Muscle of back (tissue), 11 donors: Measurements from ENCODE around the gene ZNF76. TPM values are rescaled to one million over a fixed set of nuclear protein-coding genes. Genes with fewer than 3 reads are reported as not detected.
A peak's percentile ranks its signal among the peaks of the same experiment; 100 is the strongest.

Experiments used
- DNase-seq, 3 donors: peaks; one replicate each; pipeline versions ENCODE4 v3.0.0 to v3.0.0-alpha.2; 2013
- polyA plus RNA-seq, 10 donors: library from polyadenylated mRNA; unstranded; fragments of 120-200 nt; gene quantifications; one replicate each; pipeline ENCODE4 v1.2.1, GENCODE V29; 2013; ENCODE audit not compliant: insufficient read length in 10 of 10

Gene ZNF76
- polyA plus RNA-seq, 10 donors: 18.2 to 32.1 (median 22.8) TPM

DNA sequence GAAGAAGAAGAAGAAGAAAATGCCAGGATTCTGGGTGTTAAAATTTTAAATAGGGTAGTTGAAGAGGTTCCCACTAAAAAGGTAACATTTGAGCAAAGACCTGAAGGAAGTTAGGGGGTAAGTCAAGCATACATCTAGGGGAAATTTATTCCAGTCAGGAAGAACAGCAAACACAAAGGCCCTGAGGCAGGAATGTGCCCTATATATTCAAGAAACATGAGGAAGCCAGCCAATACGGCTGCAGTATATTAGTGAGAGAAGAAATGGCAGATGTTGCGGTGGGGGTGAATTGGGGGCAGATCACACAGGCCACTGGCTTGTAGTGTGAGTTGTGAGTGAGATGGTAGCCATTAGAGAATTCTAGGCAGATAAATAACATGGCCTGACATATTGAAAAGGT, 6.0 kb downstream of the ZNF76 start:
- no peak for DNase-seq

GRCh38 chr6:35267446-35267845, 7.9 kb downstream of the ZNF76 start:
- DNase-seq: no peak

DNA sequence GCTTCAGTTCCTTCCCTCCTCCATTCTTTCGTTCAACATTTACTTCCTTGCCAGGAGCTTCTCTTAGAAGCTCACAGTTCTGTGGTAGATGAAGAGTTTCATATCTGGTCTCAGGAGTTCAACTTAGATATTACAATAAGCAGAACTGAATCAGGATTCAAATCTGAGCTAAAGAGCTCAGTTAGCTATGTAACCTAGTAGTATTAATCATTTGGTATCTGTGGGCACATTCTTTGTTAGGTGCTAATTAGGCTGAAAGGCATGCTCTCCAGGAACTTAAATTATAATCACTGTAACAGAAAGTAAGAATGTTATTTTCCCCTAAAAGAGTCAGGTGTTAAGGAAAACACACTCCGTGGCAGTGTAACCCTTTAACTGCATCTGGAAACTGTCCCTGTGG, 8.4 kb downstream of the ZNF76 start:
- no peak for DNase-seq

DNA sequence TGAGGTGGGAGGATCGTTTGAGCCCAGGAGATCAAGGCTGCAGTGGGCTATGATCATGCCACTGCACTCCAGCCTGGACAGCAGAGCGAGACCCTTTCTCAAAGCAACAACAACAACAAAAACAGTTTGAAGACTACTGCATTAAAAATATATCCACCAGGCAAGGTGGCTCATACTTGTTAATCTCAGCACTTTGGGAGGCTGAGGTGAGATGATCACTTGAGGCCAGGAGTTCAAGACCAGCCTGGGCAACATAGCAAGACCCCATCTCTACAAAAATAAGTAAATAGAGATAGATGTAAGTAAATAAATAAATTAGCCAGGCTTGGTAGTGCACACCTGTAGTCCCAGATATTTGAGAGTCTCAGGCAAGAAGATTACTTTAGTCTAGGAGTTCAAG, 12.5 kb downstream of the ZNF76 start:
- DNase-seq: no peak

- DNase-seq: no peak
Measured at GRCh38 chr6:35273822-35274559, 14.5 kb downstream of the ZNF76 start.

- no peak for DNase-seq
Measured at GRCh38 chr6:35275744-35276260, 16.3 kb downstream of the ZNF76 start.

- DNase-seq: no peak
Measured at GRCh38 chr6:35278708-35279107, 19.2 kb downstream of the ZNF76 start.

DNA sequence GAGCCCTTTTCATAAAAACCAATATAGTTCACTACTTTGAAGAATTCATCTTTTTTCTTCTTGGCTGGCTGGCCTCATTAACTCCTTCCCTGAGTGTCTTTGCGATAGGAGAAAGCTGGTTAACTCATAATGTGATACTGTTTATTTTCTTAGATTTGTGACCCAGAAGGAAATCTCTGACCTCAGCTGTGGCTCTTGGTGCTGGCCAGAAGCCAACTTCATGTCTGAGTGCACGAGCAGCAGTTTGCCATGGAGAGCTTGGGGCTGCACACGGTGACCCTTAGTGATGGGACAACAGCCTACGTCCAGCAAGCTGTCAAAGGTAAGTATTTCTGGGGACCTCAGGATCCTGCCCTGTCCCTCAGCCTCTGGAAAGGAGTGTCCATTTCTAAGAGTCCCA, 21.4 kb downstream of the ZNF76 start:
- DNase-seq: no peak

GRCh38 chr6:35282472-35282871, 22.9 kb downstream of the ZNF76 start:
- no peak for DNase-seq

DNA sequence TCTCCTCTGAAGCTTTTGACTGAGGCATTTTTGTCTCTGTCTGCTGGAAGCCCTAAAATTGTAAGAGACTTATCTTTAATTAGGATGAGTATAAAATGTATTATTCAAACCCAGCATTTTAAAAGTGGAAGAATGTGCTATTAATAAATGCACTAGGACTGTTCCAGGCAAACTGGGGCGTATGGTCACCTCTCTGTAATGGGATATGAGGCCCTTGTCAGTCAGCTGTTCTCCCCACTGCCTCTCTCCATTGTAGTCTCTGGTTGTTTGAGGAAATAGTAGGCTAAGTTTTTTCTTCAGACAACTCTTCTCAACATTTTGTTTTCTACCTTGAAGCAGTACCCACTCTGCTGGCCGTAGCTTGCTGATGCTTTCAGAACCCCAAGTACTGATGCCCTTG, 23.8 kb downstream of the ZNF76 start:
- no peak for DNase-seq

GRCh38 chr6:35287671-35288396, 28.3 kb downstream of the ZNF76 start:
- no peak for DNase-seq

GRCh38 chr6:35288834-35289233, 29.3 kb downstream of the ZNF76 start:
- no peak for DNase-seq

DNA sequence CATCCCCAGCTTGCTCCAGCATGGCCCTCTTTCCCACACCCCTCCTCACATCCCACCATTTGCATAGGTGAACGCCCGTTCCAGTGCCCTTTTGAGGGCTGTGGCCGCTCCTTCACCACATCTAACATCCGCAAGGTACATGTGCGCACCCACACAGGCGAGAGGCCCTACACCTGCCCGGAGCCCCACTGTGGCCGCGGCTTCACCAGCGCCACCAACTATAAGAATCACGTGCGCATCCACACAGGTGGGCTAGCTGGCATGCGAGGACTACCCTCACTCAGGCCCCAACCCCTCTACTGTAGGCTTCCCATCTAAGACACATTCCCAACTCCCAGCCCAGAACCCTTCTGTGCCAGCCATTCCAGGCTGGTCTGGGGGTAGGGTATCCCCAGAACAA, 32.0 kb downstream of the ZNF76 start:
- DNase-seq: no peak

- DNase-seq: no peak
Measured at GRCh38 chr6:35292494-35292893, 33.0 kb downstream of the ZNF76 start.

DNA sequence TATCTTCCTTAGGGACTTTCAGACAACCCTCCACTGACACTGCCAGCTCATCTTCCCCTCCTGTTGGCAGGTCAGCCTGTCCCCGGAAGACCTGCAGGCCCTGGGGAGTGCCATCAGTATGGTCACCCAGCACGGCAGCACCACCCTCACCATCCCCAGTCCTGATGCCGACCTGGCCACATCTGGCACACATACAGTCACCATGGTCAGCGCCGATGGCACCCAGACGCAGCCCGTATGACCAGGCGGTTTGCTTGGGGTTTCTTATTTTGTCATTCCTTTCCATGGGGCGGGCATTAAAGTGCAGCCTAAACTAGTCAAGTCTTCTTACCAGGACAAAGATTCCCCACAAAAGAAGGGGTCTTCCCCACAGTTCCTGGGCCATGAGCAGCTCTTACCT, 34.1 kb downstream of the ZNF76 start:
- no peak for DNase-seq

DNA sequence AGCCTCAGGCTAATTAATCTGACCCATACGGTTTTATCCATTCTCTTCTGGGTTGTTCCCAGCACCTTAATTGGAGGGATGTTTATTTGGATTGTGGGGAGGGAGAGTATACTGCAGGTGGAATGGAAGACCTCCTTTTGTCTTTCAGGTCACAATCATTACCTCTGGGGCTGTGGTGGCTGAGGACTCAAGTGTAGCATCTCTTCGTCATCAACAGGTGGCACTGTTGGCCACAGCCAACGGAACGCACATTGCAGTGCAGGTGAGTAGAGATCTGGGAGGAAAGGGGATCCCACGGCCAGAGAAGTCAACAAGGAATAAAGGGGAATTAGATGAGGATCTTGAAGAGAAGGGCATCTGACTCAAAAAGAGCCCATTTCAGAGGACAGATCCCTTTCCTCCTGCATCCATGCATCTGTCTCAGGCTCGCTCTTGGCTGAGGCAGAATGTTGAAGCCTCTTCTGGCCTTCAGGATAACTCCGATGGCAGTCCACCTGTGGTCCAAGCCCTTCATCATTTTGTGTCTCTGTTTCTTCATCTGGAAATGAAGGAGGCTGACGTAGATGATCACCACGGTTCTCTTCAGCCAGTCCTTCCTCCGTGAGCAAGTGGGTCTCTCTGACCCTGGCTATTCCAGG, 34.9 kb downstream of the ZNF76 start:
- DNase-seq: peak in 1 of 3 donors; percentile 40

DNA sequence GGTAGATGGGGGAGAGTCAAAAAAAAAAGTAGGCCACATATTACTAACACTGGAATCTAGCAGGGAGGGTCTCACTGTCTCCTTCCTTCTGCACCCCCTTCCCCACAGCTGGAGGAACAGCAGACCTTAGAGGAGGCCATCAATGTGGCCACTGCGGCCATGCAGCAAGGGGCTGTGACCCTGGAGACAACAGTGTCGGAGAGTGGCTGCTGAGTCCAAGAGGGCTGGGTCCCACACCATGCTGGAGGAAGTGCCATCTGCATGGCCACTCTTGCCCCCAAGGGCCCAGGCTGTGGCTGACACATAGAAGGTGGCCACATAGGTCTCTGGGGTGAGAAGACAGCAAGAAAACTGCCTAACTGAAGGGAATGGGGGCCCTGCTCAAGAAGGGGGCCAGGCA, 35.5 kb downstream of the ZNF76 start:
- DNase-seq: no peak

GRCh38 chr6:35295521-35296315, 36.2 kb downstream of the ZNF76 start:
- DNase-seq: no peak

GRCh38 chr6:35296931-35297600, 37.5 kb downstream of the ZNF76 start:
- peak in 1 of 3 donors; percentile 23 for DNase-seq

- DNase-seq: peak; percentile 77 to 95 (median 91)
Measured at GRCh38 chr6:35297601-35298481, 38.3 kb downstream of the ZNF76 start, which contains the start of gene DEF6. TSS of gene DEF6 (plus strand) at chr6:35297818. CDS start at chr6:35297857, 39 bp downstream.
